A673 (cell line): Measurements from ENCODE around the gene GMEB1. TPM values are rescaled to one million over a fixed set of nuclear protein-coding genes. Genes with fewer than 3 reads are reported as not detected.
"Not testable (repeated sequence)": the region's sequence is repeated elsewhere in the genome, so short reads cannot be mapped to it uniquely, and the experiment has no call there.

Experiments
- BruUV-seq: library from RNA; stranded (reverse); fragments of 400-500 nt; replicated peaks from 2 replicates; lab custom pipeline; 2021; lab: Mats Ljungman, UMichigan
- CTCF ChIA-PET: fragments of 300-600 bp; sonication (Branson Sonifier 250); formaldehyde crosslinking; loops from one replicate; lab custom pipeline; 2022; ENCODE audit warnings: antibody characterized with exemption; lab: Charles Lee
- POLR2A ChIA-PET: fragments of 300-600 bp; sonication (Branson Sonifier 250); formaldehyde crosslinking; loops from one replicate; lab custom pipeline; 2022; ENCODE audit warnings: antibody characterized with exemption; ENCODE audit not compliant: low non-redundant PET; lab: Charles Lee
- DNase-seq: peaks from one replicate; pipeline ENCODE4 v3.0.0-alpha.2; 2015; ENCODE audit warnings: low spot score
- H3K27ac ChIP-seq: fragments of 200-600 bp; sonication (generic); 2 replicates; pipeline ENCODE4 v1.5.1; 2016; ENCODE audit warnings: mixed run types, low read depth, mild to moderate bottlenecking, mixed read lengths, antibody characterized with exemption, low read length; ENCODE audit not compliant: poor library complexity, severe bottlenecking
- H3K27me3 ChIP-seq: fragments of 200-600 bp; sonication (generic); replicated peaks from 2 replicates; pipeline ENCODE4 v1.6.1; 2017; ENCODE audit warnings: mixed run types, low read depth, mild to moderate bottlenecking, mixed read lengths, antibody characterized with exemption, low read length; ENCODE audit not compliant: insufficient read depth, poor library complexity
- H3K36me3 ChIP-seq: fragments of 200-600 bp; sonication (generic); 2 replicates; pipeline ENCODE4 v1.6.1; 2016; ENCODE audit warnings: mixed run types, mild to moderate bottlenecking, mixed read lengths, antibody characterized with exemption, low read length; ENCODE audit not compliant: insufficient read depth, poor library complexity, severe bottlenecking
- H3K4me1 ChIP-seq: fragments of 200-600 bp; sonication (generic); 2 replicates; pipeline ENCODE4 v1.6.1; 2017; ENCODE audit warnings: mixed run types, mild to moderate bottlenecking, mixed read lengths, antibody characterized with exemption, low read length; ENCODE audit not compliant: insufficient read depth, poor library complexity, severe bottlenecking
- H3K4me3 ChIP-seq: fragments of 200-600 bp; sonication (generic); 2 replicates; pipeline ENCODE4 v1.5.1; 2016; ENCODE audit warnings: low read depth, mixed run types, mild to moderate bottlenecking, mixed read lengths, low read length; ENCODE audit not compliant: poor library complexity, severe bottlenecking
- H3K9me3 ChIP-seq: fragments of 200-600 bp; sonication (generic); 2 replicates; pipeline ENCODE4 v1.6.1; 2016; ENCODE audit warnings: mixed run types, low read depth, mild to moderate bottlenecking, mixed read lengths, antibody characterized with exemption, low read length; ENCODE audit not compliant: poor library complexity, severe bottlenecking
- CTCF ChIP-seq: fragments of 300-800, 200-600 bp; sonication (generic); conservative IDR thresholded peaks from 2 replicates; pipeline ENCODE4 v1.5.1; 2017; ENCODE audit warnings: low read depth, mild to moderate bottlenecking, antibody characterized with exemption, low read length, moderate library complexity, mixed read lengths
- EZH2 ChIP-seq: fragments of 200-600 bp; sonication (generic); IDR thresholded peaks from 2 replicates; pipeline ENCODE4 v1.6.1; 2017; ENCODE audit warnings: borderline replicate concordance, low read depth, mild to moderate bottlenecking, mixed read lengths, antibody characterized with exemption, low read length; ENCODE audit not compliant: poor library complexity, severe bottlenecking
- intact Hi-C: fragments of 100-400 bp; cut with micrococcal nuclease; formaldehyde crosslinking; loops from one replicate; pipeline ENCODE4 v1.10.0; 2022; ENCODE audit not compliant: unreplicated experiment
- total RNA-seq: library from RNA; stranded (reverse); gene quantifications from 2 replicates; pipeline ENCODE4 v1.2.3, GENCODE V29; 2021

Gene GMEB1
- total RNA-seq, 1 experiment from 2014 or later = 23.0 TPM

GRCh38 chr1:28668956-28669723, 556 bp downstream of the GMEB1 start:
- H3K27ac ChIP-seq = peak overlapping the region; percentile 96
- H3K4me1 ChIP-seq = peaks cover 9% of the 10 kb centered on the region
- H3K36me3 ChIP-seq = no peaks in the 10 kb centered on the region
- peak overlapping the region; percentile 87 for H3K4me3 ChIP-seq
- CTCF ChIA-PET = interaction anchor here (1.2 kb wide), 1 partner anchor 68 kb away, joined by 18 read pairs; the partner anchor contains the start of gene YTHDF2
- H3K27me3 ChIP-seq = no peaks in the 10 kb centered on the region
- no peaks in the 10 kb centered on the region for H3K9me3 ChIP-seq
- POLR2A ChIA-PET = interaction anchor here (0.6 kb wide), 2 partner anchors 89 to 800 kb away, joined by 3 to 15 read pairs; no protein-coding TSS in a partner anchor
- BruUV-seq = TSS peak; percentile 74
- peak; percentile 51 for DNase-seq
- intact Hi-C loops = no loop called here
- TF ChIP-seq CTCF = no peak
- no peak for TF ChIP-seq EZH2

DNA sequence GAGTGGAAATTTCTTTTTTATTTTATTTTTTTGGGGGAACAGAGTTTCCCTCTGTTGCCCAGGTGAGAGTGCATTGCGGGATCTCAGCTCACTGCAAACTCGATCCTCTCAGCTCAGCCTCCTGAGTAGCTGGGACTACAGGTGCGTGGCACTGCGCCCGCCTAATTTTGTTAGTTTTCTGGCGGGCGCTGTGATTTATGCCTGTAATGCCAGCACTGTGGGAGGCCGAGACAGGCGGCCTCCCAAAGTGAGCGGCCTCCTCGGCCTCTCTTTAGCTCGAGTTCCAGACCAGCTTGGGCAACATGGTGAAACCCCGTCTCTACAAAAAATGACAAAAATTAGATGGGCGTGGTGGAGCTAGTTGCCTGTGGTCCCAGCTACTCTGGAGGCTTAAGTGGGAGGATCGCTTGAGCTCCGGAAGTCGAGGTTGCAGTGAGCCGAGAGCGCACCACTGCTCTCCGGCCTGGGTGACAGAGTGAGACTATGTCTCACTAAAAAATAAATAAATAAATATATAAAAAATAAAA, 2.7 kb downstream of the GMEB1 start:
- no TSS peak for BruUV-seq
- intact Hi-C loops = no loop called here
- TF ChIP-seq CTCF (no peak), EZH2 (no peak)
- CTCF ChIA-PET = interaction anchor here (0.7 kb wide), 1 partner anchor 66 kb away, joined by 10 read pairs; the partner anchor contains the start of gene YTHDF2
- Histone ChIP-seq H3K4me3 (no peak overlapping the region), H3K36me3 (no peaks in the 10 kb centered on the region), H3K9me3 (no peaks in the 10 kb centered on the region), H3K4me1 (peaks cover 9% of the 10 kb centered on the region), H3K27me3 (no peaks in the 10 kb centered on the region), H3K27ac (no peak overlapping the region)
- POLR2A ChIA-PET = no interaction called here
- no peak for DNase-seq

GRCh38 chr1:28672971-28673370, 4.4 kb downstream of the GMEB1 start:
- BruUV-seq, H3K27me3 ChIP-seq, intact Hi-C loops, H3K27ac ChIP-seq, CTCF ChIA-PET, H3K9me3 ChIP-seq, H3K4me1 ChIP-seq, H3K4me3 ChIP-seq, DNase-seq, H3K36me3 ChIP-seq, POLR2A ChIA-PET: not testable (repeated sequence)
